Body of pancreas (tissue), 4 donors: ENCODE results near the gene CDCP1. TPM values are rescaled to one million over a fixed set of nuclear protein-coding genes. Genes with fewer than 3 reads are reported as not detected.

Source experiments
- ATAC-seq: fragments of 150-250 bp; one replicate; pipeline ENCODE4 v1.9.1; 2016
- DNase-seq, 4 donors: peaks; one replicate each; pipeline ENCODE4 v3.0.0-alpha.2; 2019
- H3K27ac ChIP-seq, 4 donors: fragments of 200-600 bp; sonication (generic); 1 replicate in 3 of 4; 2 replicates in 1 of 4; pipeline versions ENCODE4 v1.5.1 to v1.6.1; 2016 to 2019; ENCODE audit warnings: mild to moderate bottlenecking in 1 of 4, mixed read lengths in 1 of 4, moderate library complexity in 1 of 4
- H3K27me3 ChIP-seq, 2 donors: fragments of 200-600 bp; sonication (generic); one replicate each; pipeline ENCODE4 v1.6.0; 2016; ENCODE audit warnings: mild to moderate bottlenecking in 1 of 2
- H3K36me3 ChIP-seq, 2 donors: fragments of 200-600 bp; sonication (generic); replicated peaks in 1 of 2; 2 replicates each; pipeline ENCODE4 v1.5.1; 2016; ENCODE audit warnings: low read depth in 2 of 2; ENCODE audit not compliant: insufficient read depth in 1 of 2
- H3K4me1 ChIP-seq: fragments of 200-600 bp; sonication (generic); one replicate; pipeline ENCODE4 v1.6.0; 2016
- H3K4me3 ChIP-seq, 2 donors: fragments of 200-600 bp; sonication (generic); 1 replicate in 1 of 2; 2 replicates in 1 of 2; pipeline ENCODE4 v1.5.1; 2016 to 2019
- H3K9me3 ChIP-seq, 3 donors: fragments of 200-600 bp; sonication (generic); 1 replicate in 2 of 3; 2 replicates in 1 of 3; pipeline ENCODE4 v1.5.1; 2016
- CTCF ChIP-seq, 7 experiments: fragments of 450-650 bp in 4 of 7; fragments of 200-600 bp in 3 of 7; sonication (generic) in 3 of 7; IDR thresholded peaks; one replicate each; pipeline ENCODE4 v1.5.1; 2016 to 2019; ENCODE audit warnings: antibody characterized with exemption in 7 of 7
- POLR2A ChIP-seq, 3 donors: fragments of 450-650 bp; IDR thresholded peaks; one replicate each; pipeline ENCODE4 v1.6.1; 2016; ENCODE audit warnings: antibody characterized with exemption in 3 of 3, mild to moderate bottlenecking in 2 of 3
- WGBS, 2 donors: methylation state at CpG; one replicate each; pipeline ENCODE4 v1.1.5; 2017; 5-methylcytosine and 5-hydroxymethylcytosine counted together
- intact Hi-C: fragments of 100-400 bp; cut with DNase I; formaldehyde crosslinking; loops from one replicate; pipeline ENCODE4 v1.15.1; 2023
- total RNA-seq, 2 donors: library from RNA; depleted of rRNA; stranded (reverse); fragments of >200 nt; gene quantifications; one replicate each; pipeline ENCODE4 v1.1.0, GENCODE V29; 2016

CDCP1 gene
- total RNA-seq, 2 donors from 2014 or later, result 6.2 to 6.3 TPM

DNA sequence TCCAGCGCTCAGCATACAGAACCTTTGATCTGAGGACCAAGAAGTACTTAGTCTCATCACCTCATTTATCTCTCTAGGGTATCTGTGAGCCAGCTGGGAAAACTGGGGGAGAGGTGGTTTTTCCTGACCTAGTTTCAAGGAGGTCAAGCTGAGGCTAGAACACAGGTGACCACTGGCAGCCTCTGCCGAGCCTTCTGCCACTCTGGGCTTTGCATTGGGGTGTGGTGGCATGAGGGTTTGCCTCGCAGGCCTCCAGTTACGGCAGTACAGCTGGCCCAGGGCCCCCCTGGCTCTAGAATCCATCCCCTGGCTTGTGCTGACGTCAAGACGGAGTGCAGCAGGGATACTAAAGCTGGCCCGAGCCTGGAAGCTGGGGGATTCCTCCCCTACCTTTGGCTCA lies 34.7 kb upstream of the CDCP1 start:
- ATAC-seq, result no peak
- no peak overlapping the region for H3K27ac ChIP-seq
- H3K27me3 ChIP-seq, result no peaks in the 10 kb centered on the region
- TF ChIP-seq CTCF (IDR thresholded peaks at IDR 0.05), result no peak
- TF ChIP-seq POLR2A (IDR thresholded peaks at IDR 0.05), result no peak
- peaks cover 30% of the 10 kb centered on the region for H3K4me1 ChIP-seq
- intact Hi-C loops, result no loop called here
- 72 to 80% methylated on average over 4 to 7 of the region's 7 CpGs for WGBS, 2 donors
- H3K36me3 ChIP-seq, result no peaks in the 10 kb centered on the region
- H3K4me3 ChIP-seq, result no peak overlapping the region
- H3K9me3 ChIP-seq, result no peaks in the 10 kb centered on the region
- no peak for DNase-seq

GRCh38 chr3:45180051-45180450 lies 33.9 kb upstream of the CDCP1 start:
- H3K27me3 ChIP-seq, result no peaks in the 10 kb centered on the region
- intact Hi-C loops, result no loop called here
- H3K27ac ChIP-seq, result no peak overlapping the region
- peaks cover 30% of the 10 kb centered on the region for H3K4me1 ChIP-seq
- no peak overlapping the region for H3K4me3 ChIP-seq
- no peak for DNase-seq
- ATAC-seq, result no peak
- 77 to 80% methylated on average over 6 of the region's 6 CpGs for WGBS, 2 donors
- TF ChIP-seq CTCF (IDR thresholded peaks at IDR 0.05) (no peak), POLR2A (IDR thresholded peaks at IDR 0.05) (no peak)
- no peaks in the 10 kb centered on the region for H3K36me3 ChIP-seq
- no peaks in the 10 kb centered on the region for H3K9me3 ChIP-seq

GRCh38 chr3:45179163-45179562 lies 33.0 kb upstream of the CDCP1 start:
- DNase-seq, result no peak
- no peak for TF ChIP-seq CTCF (IDR thresholded peaks at IDR 0.05)
- no peak for TF ChIP-seq POLR2A (IDR thresholded peaks at IDR 0.05)
- Histone ChIP-seq H3K9me3 (no peaks in the 10 kb centered on the region), H3K27me3 (no peaks in the 10 kb centered on the region), H3K4me1 (peaks cover 30% of the 10 kb centered on the region), H3K27ac (no peak overlapping the region), H3K4me3 (no peak overlapping the region), H3K36me3 (no peaks in the 10 kb centered on the region)
- 85 to 90% methylated on average over 3 of the region's 3 CpGs for WGBS, 2 donors
- no peak for ATAC-seq
- intact Hi-C loops, result no loop called here

GRCh38 chr3:45178183-45179023 lies 32.2 kb upstream of the CDCP1 start:
- TF ChIP-seq POLR2A (IDR thresholded peaks at IDR 0.05) (no peak), CTCF (IDR thresholded peaks at IDR 0.05) (no peak)
- peak overlapping the region in 1 of 4 donors; percentile 15 for H3K27ac ChIP-seq
- H3K4me3 ChIP-seq, result no peak overlapping the region
- WGBS, 2 donors, result 48 to 54% methylated on average over 9 to 12 of the region's 13 CpGs
- H3K27me3 ChIP-seq, result no peaks in the 10 kb centered on the region
- H3K9me3 ChIP-seq, result no peaks in the 10 kb centered on the region
- ATAC-seq (peak; percentile 40), DNase-seq (peak; percentile 18 to 59 (median 38))
- peaks cover 27% of the 10 kb centered on the region for H3K4me1 ChIP-seq
- intact Hi-C loops, result no loop called here
- H3K36me3 ChIP-seq, result no peaks in the 10 kb centered on the region

DNA sequence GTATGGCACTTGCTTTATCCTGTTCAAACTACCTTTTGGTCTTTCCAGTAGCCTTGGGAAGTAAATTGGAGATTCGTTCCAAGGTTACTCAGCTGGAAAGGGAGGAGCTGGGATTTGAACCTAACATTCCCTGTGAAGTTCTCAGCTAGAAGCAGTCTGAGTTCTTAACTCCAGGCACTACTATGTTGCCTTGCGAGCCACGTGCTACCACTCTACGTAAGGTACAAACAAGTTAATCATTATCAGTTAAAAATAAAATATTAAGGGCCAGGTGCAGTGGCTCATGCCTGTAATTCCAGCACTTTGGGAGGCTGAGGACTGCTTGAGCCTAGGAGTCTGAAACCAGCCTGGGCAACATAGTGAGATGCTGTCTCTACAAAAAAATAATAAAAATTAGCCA lies 30.7 kb upstream of the CDCP1 start:
- intact Hi-C loops, result no loop called here
- TF ChIP-seq CTCF (IDR thresholded peaks at IDR 0.05) (no peak), POLR2A (IDR thresholded peaks at IDR 0.05) (no peak)
- Histone ChIP-seq H3K27me3 (no peaks in the 10 kb centered on the region), H3K9me3 (no peaks in the 10 kb centered on the region), H3K4me1 (peaks cover 21% of the 10 kb centered on the region), H3K4me3 (no peak overlapping the region), H3K36me3 (no peaks in the 10 kb centered on the region), H3K27ac (no peak overlapping the region)
- 12 to 18% methylated on average over 4 of the region's 4 CpGs for WGBS, 2 donors
- ATAC-seq (no peak), DNase-seq (peak in 1 of 4 donors; percentile 31)
